ENCODE measurements around the gene IL17RE.
"Not testable (repeated sequence)": the region's sequence is repeated elsewhere in the genome, so short reads cannot be mapped to it uniquely, and the experiment has no call there.

IL17RE gene

GRCh38 chr3:9935966-9936510 lies 33.4 kb downstream of the IL17RE start:
- no peak for DNase-seq

- no peak for DNase-seq
Measured at GRCh38 chr3:9937486-9938238, 35.0 kb downstream of the IL17RE start.

- DNase-seq = no peak
Measured at GRCh38 chr3:9938966-9939365, 36.3 kb downstream of the IL17RE start.

- DNase-seq = not testable (repeated sequence)
Measured at GRCh38 chr3:9939906-9940305, 37.3 kb downstream of the IL17RE start.

- DNase-seq = no peak
Measured at GRCh38 chr3:9940746-9941145, 38.1 kb downstream of the IL17RE start.

- DNase-seq = no peak
Measured at GRCh38 chr3:9942164-9942563, 39.5 kb downstream of the IL17RE start.

GRCh38 chr3:9942934-9943690 lies 40.5 kb downstream of the IL17RE start:
- DNase-seq = no peak

- DNase-seq = no peak
Measured at GRCh38 chr3:9944271-9944670, 41.6 kb downstream of the IL17RE start.

GRCh38 chr3:9945358-9945757 lies 42.7 kb downstream of the IL17RE start:
- no peak for DNase-seq

- DNase-seq = peak; percentile 92
Measured at GRCh38 chr3:9946112-9947024, 43.7 kb downstream of the IL17RE start.

- DNase-seq = peak; percentile 67
Measured at GRCh38 chr3:9947025-9947995, 44.7 kb downstream of the IL17RE start.

GRCh38 chr3:9948586-9948985 lies 45.9 kb downstream of the IL17RE start:
- DNase-seq = no peak

GRCh38 chr3:9949115-9949514 lies 46.5 kb downstream of the IL17RE start:
- no peak for DNase-seq

GRCh38 chr3:9949626-9950025 lies 47.0 kb downstream of the IL17RE start:
- DNase-seq = no peak

GRCh38 chr3:9951126-9951525 lies 48.5 kb downstream of the IL17RE start:
- no peak for DNase-seq

- no peak for DNase-seq
Measured at GRCh38 chr3:9951598-9951961, 48.9 kb downstream of the IL17RE start.

- peak; percentile 48 for DNase-seq
Measured at GRCh38 chr3:9951962-9952805, 49.5 kb downstream of the IL17RE start, which contains the start of gene PRRT3. PRRT3 (minus strand) TSS chr3:9952408; CDS start chr3:9950115, 2,293 bp downstream.

- DNase-seq = peak; percentile 64
Measured at GRCh38 chr3:9955067-9955502, 52.4 kb downstream of the IL17RE start.

- DNase-seq = no peak
Measured at GRCh38 chr3:9955611-9956352, 53.1 kb downstream of the IL17RE start.

- no peak for DNase-seq
Measured at GRCh38 chr3:9957214-9957613, 54.6 kb downstream of the IL17RE start.

Measured in NCI-H2029 (cell line).